GM12865 (cell line): Measurements from ENCODE around the gene HSD17B13.
A peak's percentile ranks its signal among the peaks of the same experiment; 100 is the strongest.

Source experiments
- DNase-seq: peaks from one replicate; pipeline ENCODE4 v3.0.0; 2010; ENCODE audit warnings: low read depth
- H3K4me3 ChIP-seq: 2 replicates; pipeline ENCODE4 v1.5.1; 2011; ENCODE audit warnings: mild to moderate bottlenecking, low read depth, low read length, control low read depth
- TF ChIP-seq, protein P1 (sequence below): IDR thresholded peaks from 2 replicates; pipeline ENCODE4 v1.5.1; 2011; ENCODE audit warnings: low read length, control low read depth, low read depth, inconsistent platforms; ENCODE audit not compliant: insufficient read depth; ENCODE audit errors: missing control alignments

The HSD17B13 gene

DNA sequence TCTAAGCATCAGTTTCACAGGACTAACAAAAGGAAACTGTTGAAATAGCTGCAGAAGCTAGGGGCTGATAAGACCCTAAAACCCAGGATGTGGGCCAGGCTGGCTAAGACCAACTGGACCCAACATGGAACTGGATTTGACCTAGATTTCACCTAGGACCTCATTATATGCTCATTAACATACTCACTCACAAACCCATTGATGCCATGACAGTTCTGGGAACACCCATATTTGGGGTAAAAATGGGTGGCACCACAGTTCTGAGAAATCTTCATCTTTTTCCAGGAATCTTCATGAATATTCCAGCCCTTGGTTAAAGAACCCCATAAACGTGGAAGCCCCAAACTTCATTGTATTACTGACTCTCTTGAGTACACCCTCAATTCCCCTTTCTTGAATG, 41.1 kb downstream of the HSD17B13 start:
- no peak overlapping the region for H3K4me3 ChIP-seq
- DNase-seq = no peak
- TF ChIP-seq, protein P1, sequence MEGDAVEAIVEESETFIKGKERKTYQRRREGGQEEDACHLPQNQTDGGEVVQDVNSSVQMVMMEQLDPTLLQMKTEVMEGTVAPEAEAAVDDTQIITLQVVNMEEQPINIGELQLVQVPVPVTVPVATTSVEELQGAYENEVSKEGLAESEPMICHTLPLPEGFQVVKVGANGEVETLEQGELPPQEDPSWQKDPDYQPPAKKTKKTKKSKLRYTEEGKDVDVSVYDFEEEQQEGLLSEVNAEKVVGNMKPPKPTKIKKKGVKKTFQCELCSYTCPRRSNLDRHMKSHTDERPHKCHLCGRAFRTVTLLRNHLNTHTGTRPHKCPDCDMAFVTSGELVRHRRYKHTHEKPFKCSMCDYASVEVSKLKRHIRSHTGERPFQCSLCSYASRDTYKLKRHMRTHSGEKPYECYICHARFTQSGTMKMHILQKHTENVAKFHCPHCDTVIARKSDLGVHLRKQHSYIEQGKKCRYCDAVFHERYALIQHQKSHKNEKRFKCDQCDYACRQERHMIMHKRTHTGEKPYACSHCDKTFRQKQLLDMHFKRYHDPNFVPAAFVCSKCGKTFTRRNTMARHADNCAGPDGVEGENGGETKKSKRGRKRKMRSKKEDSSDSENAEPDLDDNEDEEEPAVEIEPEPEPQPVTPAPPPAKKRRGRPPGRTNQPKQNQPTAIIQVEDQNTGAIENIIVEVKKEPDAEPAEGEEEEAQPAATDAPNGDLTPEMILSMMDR = no peak

DNA sequence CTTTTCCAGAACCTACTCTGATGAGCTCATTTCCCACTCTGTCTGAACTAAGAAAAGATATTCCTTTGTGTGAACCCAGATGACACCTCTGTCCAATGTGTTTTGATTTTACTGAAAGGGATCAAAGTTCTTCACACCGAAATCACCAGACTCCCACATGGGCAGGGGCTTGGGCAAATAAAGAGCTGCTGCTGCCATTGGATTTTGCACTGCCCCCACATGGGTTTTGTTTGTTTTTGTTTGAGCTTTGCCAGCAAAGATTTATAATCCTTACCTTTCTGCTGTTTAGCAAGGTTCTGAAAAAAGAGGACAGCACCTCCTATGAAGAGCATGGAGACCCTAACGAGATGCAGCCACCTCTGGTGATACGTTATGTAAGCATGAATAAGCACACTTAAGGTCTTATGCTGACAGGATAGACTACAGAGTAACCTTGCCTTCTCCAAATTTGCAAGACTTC, 44.3 kb downstream of the HSD17B13 start:
- DNase-seq = no peak
- TF ChIP-seq, protein P1 = no peak
- no peak overlapping the region for H3K4me3 ChIP-seq

DNA sequence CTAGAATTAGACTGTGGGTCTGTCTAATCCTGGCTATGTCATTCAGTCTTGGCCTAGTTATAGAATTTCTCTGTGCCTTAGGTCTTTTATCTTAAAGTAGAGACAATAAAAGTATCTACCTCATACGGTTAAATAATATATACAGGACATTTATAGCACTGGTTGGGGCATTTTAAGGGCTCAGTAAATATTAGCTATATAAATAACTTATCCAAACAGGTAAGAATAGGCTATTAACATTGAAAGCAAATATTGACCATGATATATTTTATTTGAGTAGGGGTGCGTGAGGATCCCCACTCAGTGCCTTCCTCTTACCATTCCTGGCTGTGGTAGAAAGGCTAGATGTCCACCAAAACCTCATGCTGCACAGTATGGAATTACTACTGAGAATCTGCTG, 47.4 kb downstream of the HSD17B13 start:
- no peak for DNase-seq
- TF ChIP-seq, protein P1 = no peak
- no peak overlapping the region for H3K4me3 ChIP-seq

DNA sequence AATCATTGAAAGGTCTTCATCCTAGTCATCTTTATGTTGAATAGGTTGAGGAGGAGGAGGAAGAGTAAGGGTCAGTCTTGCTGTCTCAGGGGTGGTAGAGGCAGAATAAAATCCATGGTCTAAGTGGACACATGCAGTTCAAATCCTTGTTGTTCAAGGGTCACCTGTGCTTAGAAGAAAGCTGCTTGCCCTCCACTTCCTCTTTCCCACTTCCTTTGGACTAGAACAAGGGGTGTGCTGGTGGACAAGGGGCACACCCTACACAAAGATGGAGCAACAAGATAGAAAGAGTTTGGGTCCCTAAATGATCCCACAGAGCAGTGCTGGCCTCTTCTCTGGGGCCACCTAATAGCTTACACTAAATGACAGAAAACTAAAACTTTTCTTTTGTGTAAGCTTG, 47.9 kb downstream of the HSD17B13 start:
- TF ChIP-seq, protein P1 = no peak
- no peak for DNase-seq

DNA sequence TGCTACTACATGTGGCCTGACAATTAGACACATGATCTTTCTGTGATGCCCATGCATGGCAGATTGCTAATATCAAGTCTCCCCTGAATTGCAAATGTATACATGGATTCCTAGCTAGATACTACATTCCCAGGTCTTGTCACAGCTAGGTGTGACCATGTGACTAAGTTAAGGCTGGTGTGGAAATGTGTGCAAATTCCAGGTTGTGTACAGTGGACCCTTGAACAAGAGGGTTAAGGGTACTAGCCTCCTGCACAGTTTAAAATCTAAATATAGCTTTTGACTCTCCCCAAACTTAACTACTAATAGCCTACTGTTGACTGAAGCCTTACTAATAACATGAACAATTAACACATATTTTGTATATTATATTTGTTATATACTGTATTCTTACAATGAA, 48.4 kb downstream of the HSD17B13 start:
- no peak overlapping the region for H3K4me3 ChIP-seq
- TF ChIP-seq, protein P1 = no peak
- no peak for DNase-seq

More for the DNA sequence above, 47.9 kb downstream of the HSD17B13 start:
- no peak overlapping the region for H3K4me3 ChIP-seq

DNA sequence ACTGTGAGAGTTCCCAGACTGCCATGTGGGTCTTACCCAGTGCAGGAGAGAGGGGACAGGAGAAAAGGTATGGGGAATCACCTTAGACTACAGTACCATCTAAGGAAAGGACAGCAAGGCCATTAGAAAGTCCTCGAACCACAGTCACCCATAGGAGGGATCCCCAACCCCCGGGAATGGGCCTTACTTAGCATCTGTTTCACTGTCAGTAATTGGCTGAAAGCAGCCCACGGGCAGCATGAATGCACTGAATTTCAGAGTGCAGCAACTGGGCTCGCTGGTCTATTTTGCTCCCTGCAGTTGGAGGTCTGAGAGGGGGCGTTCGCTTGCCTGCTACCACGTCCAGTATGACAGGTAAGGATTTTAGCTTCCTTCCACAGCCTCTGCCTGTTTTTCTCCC, 51.9 kb downstream of the HSD17B13 start:
- DNase-seq = no peak
- no peak overlapping the region for H3K4me3 ChIP-seq
- TF ChIP-seq, protein P1 = no peak

DNA sequence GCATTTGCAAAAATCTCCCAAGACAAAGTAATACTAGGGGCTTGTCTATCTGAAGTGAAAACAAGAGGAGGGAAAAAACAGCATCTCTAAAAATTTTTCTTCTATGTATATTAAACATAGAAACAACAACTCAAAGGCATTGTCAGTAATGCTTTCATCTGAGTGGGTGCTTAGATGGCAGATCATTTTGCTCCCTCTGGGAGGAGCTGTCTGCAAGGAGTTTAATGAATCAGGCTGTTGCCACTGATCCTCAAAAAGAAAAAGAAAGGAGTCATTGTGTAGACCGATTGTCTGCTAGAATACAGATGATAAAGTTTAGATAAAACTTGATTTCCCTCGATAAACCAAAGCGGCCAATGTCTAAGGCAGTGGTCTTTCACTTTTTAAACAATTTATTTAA, 52.5 kb downstream of the HSD17B13 start:
- DNase-seq = peak; percentile 37
- TF ChIP-seq, protein P1 = peak; percentile 41
- H3K4me3 ChIP-seq = no peak overlapping the region
